ENCODE measurements around the gene SEMA5A.

Gene SEMA5A

GRCh38 chr5:9343146-9343850 lies 202.6 kb downstream of the SEMA5A start:
- Histone ChIP-seq H3K9me3 (ENCODE audit: control insufficient read depth in 1 of 2, low read length in 2 of 2) (no peaks in the 10 kb centered on the region), H3K36me3 (ENCODE audit: control insufficient read depth in 1 of 2, insufficient read depth in 2 of 2, low read length in 2 of 2) (no peaks in the 10 kb centered on the region), H3K9ac (ENCODE audit: low read depth in 1 of 2, low read length in 2 of 2) (no peak overlapping the region), H3K4me3 (ENCODE audit: low read depth in 1 of 2, low read length in 2 of 2) (no peak overlapping the region), H3K4me1 (ENCODE audit: control insufficient read depth in 1 of 2, insufficient read depth in 2 of 2, low read length in 2 of 2) (peaks cover 0 to 5% of the 10 kb centered on the region in 2 donors), H3K27me3 (ENCODE audit: control insufficient read depth in 1 of 2, insufficient read depth in 2 of 2, low read length in 2 of 2) (no peaks in the 10 kb centered on the region), H3K27ac (ENCODE audit: low read depth, low read length) (no peak overlapping the region)

- H3K27me3 ChIP-seq (ENCODE audit: control insufficient read depth in 1 of 2, insufficient read depth in 2 of 2, low read length in 2 of 2), result no peaks in the 10 kb centered on the region
- no peaks in the 10 kb centered on the region for H3K9me3 ChIP-seq (ENCODE audit: control insufficient read depth in 1 of 2, low read length in 2 of 2)
- H3K9ac ChIP-seq (ENCODE audit: low read depth in 1 of 2, low read length in 2 of 2), result no peak overlapping the region
- H3K27ac ChIP-seq (ENCODE audit: low read depth, low read length), result no peak overlapping the region
- H3K36me3 ChIP-seq (ENCODE audit: control insufficient read depth in 1 of 2, insufficient read depth in 2 of 2, low read length in 2 of 2), result no peaks in the 10 kb centered on the region
- H3K4me1 ChIP-seq (ENCODE audit: control insufficient read depth in 1 of 2, insufficient read depth in 2 of 2, low read length in 2 of 2), result no peaks in the 10 kb centered on the region
- H3K4me3 ChIP-seq (ENCODE audit: low read depth in 1 of 2, low read length in 2 of 2), result no peak overlapping the region
Measured at GRCh38 chr5:9342161-9342787, 203.6 kb downstream of the SEMA5A start.

GRCh38 chr5:9340085-9340484 lies 205.8 kb downstream of the SEMA5A start:
- no peaks in the 10 kb centered on the region for H3K27me3 ChIP-seq (ENCODE audit: control insufficient read depth in 1 of 2, insufficient read depth in 2 of 2, low read length in 2 of 2)
- no peak overlapping the region for H3K27ac ChIP-seq (ENCODE audit: low read depth, low read length)
- no peak overlapping the region for H3K9ac ChIP-seq (ENCODE audit: low read depth in 1 of 2, low read length in 2 of 2)
- no peak overlapping the region for H3K4me3 ChIP-seq (ENCODE audit: low read depth in 1 of 2, low read length in 2 of 2)
- H3K4me1 ChIP-seq (ENCODE audit: control insufficient read depth in 1 of 2, insufficient read depth in 2 of 2, low read length in 2 of 2), result no peaks in the 10 kb centered on the region
- H3K36me3 ChIP-seq (ENCODE audit: control insufficient read depth in 1 of 2, insufficient read depth in 2 of 2, low read length in 2 of 2), result no peaks in the 10 kb centered on the region
- no peaks in the 10 kb centered on the region for H3K9me3 ChIP-seq (ENCODE audit: control insufficient read depth in 1 of 2, low read length in 2 of 2)

- H3K9ac ChIP-seq (ENCODE audit: low read depth in 1 of 2, low read length in 2 of 2), result no peak overlapping the region
- no peaks in the 10 kb centered on the region for H3K27me3 ChIP-seq (ENCODE audit: control insufficient read depth in 1 of 2, insufficient read depth in 2 of 2, low read length in 2 of 2)
- no peak overlapping the region for H3K27ac ChIP-seq (ENCODE audit: low read depth, low read length)
- H3K9me3 ChIP-seq (ENCODE audit: control insufficient read depth in 1 of 2, low read length in 2 of 2), result no peaks in the 10 kb centered on the region
- H3K4me3 ChIP-seq (ENCODE audit: low read depth in 1 of 2, low read length in 2 of 2), result no peak overlapping the region
- H3K36me3 ChIP-seq (ENCODE audit: control insufficient read depth in 1 of 2, insufficient read depth in 2 of 2, low read length in 2 of 2), result no peaks in the 10 kb centered on the region
- H3K4me1 ChIP-seq (ENCODE audit: control insufficient read depth in 1 of 2, insufficient read depth in 2 of 2, low read length in 2 of 2), result no peaks in the 10 kb centered on the region
Measured at GRCh38 chr5:9339206-9339818, 206.6 kb downstream of the SEMA5A start.

- no peaks in the 10 kb centered on the region for H3K36me3 ChIP-seq (ENCODE audit: control insufficient read depth in 1 of 2, insufficient read depth in 2 of 2, low read length in 2 of 2)
- H3K4me3 ChIP-seq (ENCODE audit: low read depth in 1 of 2, low read length in 2 of 2), result no peak overlapping the region
- H3K27ac ChIP-seq (ENCODE audit: low read depth, low read length), result no peak overlapping the region
- H3K9me3 ChIP-seq (ENCODE audit: control insufficient read depth in 1 of 2, low read length in 2 of 2), result no peaks in the 10 kb centered on the region
- H3K27me3 ChIP-seq (ENCODE audit: control insufficient read depth in 1 of 2, insufficient read depth in 2 of 2, low read length in 2 of 2), result no peaks in the 10 kb centered on the region
- no peaks in the 10 kb centered on the region for H3K4me1 ChIP-seq (ENCODE audit: control insufficient read depth in 1 of 2, insufficient read depth in 2 of 2, low read length in 2 of 2)
- no peak overlapping the region for H3K9ac ChIP-seq (ENCODE audit: low read depth in 1 of 2, low read length in 2 of 2)
Measured at GRCh38 chr5:9338796-9339195, 207.1 kb downstream of the SEMA5A start.

- H3K27me3 ChIP-seq (ENCODE audit: control insufficient read depth in 1 of 2, insufficient read depth in 2 of 2, low read length in 2 of 2), result no peaks in the 10 kb centered on the region
- H3K27ac ChIP-seq (ENCODE audit: low read depth, low read length), result no peak overlapping the region
- H3K9ac ChIP-seq (ENCODE audit: low read depth in 1 of 2, low read length in 2 of 2), result no peak overlapping the region
- no peak overlapping the region for H3K4me3 ChIP-seq (ENCODE audit: low read depth in 1 of 2, low read length in 2 of 2)
- H3K36me3 ChIP-seq (ENCODE audit: control insufficient read depth in 1 of 2, insufficient read depth in 2 of 2, low read length in 2 of 2), result no peaks in the 10 kb centered on the region
- no peaks in the 10 kb centered on the region for H3K4me1 ChIP-seq (ENCODE audit: control insufficient read depth in 1 of 2, insufficient read depth in 2 of 2, low read length in 2 of 2)
- H3K9me3 ChIP-seq (ENCODE audit: control insufficient read depth in 1 of 2, low read length in 2 of 2), result no peaks in the 10 kb centered on the region
Measured at GRCh38 chr5:9337928-9338595, 207.8 kb downstream of the SEMA5A start.

GRCh38 chr5:9335754-9336495 lies 209.9 kb downstream of the SEMA5A start:
- H3K27ac ChIP-seq (ENCODE audit: low read depth, low read length), result no peak overlapping the region
- H3K27me3 ChIP-seq (ENCODE audit: control insufficient read depth in 1 of 2, insufficient read depth in 2 of 2, low read length in 2 of 2), result no peaks in the 10 kb centered on the region
- no peaks in the 10 kb centered on the region for H3K9me3 ChIP-seq (ENCODE audit: control insufficient read depth in 1 of 2, low read length in 2 of 2)
- H3K4me3 ChIP-seq (ENCODE audit: low read depth in 1 of 2, low read length in 2 of 2), result no peak overlapping the region
- H3K9ac ChIP-seq (ENCODE audit: low read depth in 1 of 2, low read length in 2 of 2), result no peak overlapping the region
- H3K36me3 ChIP-seq (ENCODE audit: control insufficient read depth in 1 of 2, insufficient read depth in 2 of 2, low read length in 2 of 2), result peaks cover 0 to 7% of the 10 kb centered on the region in 2 donors
- no peaks in the 10 kb centered on the region for H3K4me1 ChIP-seq (ENCODE audit: control insufficient read depth in 1 of 2, insufficient read depth in 2 of 2, low read length in 2 of 2)

GRCh38 chr5:9335269-9335668 lies 210.6 kb downstream of the SEMA5A start:
- H3K36me3 ChIP-seq (ENCODE audit: control insufficient read depth in 1 of 2, insufficient read depth in 2 of 2, low read length in 2 of 2), result peaks cover 0 to 7% of the 10 kb centered on the region in 2 donors
- H3K9me3 ChIP-seq (ENCODE audit: control insufficient read depth in 1 of 2, low read length in 2 of 2), result no peaks in the 10 kb centered on the region

GRCh38 chr5:9332026-9332425 lies 213.8 kb downstream of the SEMA5A start:
- Histone ChIP-seq H3K9me3 (ENCODE audit: control insufficient read depth in 1 of 2, low read length in 2 of 2) (no peaks in the 10 kb centered on the region), H3K9ac (ENCODE audit: low read depth in 1 of 2, low read length in 2 of 2) (no peak overlapping the region), H3K27me3 (ENCODE audit: control insufficient read depth in 1 of 2, insufficient read depth in 2 of 2, low read length in 2 of 2) (no peaks in the 10 kb centered on the region), H3K4me3 (ENCODE audit: low read depth in 1 of 2, low read length in 2 of 2) (no peak overlapping the region), H3K36me3 (ENCODE audit: control insufficient read depth in 1 of 2, insufficient read depth in 2 of 2, low read length in 2 of 2) (peaks cover 0 to 7% of the 10 kb centered on the region in 2 donors), H3K27ac (ENCODE audit: low read depth, low read length) (no peak overlapping the region), H3K4me1 (ENCODE audit: control insufficient read depth in 1 of 2, insufficient read depth in 2 of 2, low read length in 2 of 2) (no peaks in the 10 kb centered on the region)

More at GRCh38 chr5:9335269-9335668, 210.6 kb downstream of the SEMA5A start:
- Histone ChIP-seq H3K9ac (ENCODE audit: low read depth in 1 of 2, low read length in 2 of 2) (no peak overlapping the region), H3K27me3 (ENCODE audit: control insufficient read depth in 1 of 2, insufficient read depth in 2 of 2, low read length in 2 of 2) (no peaks in the 10 kb centered on the region), H3K4me1 (ENCODE audit: control insufficient read depth in 1 of 2, insufficient read depth in 2 of 2, low read length in 2 of 2) (no peaks in the 10 kb centered on the region), H3K27ac (ENCODE audit: low read depth, low read length) (no peak overlapping the region), H3K4me3 (ENCODE audit: low read depth in 1 of 2, low read length in 2 of 2) (no peak overlapping the region)
